ENCODE results near the gene EID2B. TPM values are rescaled to one million over a fixed set of nuclear protein-coding genes. Genes with fewer than 3 reads are reported as not detected.

EID2B gene, protein sequence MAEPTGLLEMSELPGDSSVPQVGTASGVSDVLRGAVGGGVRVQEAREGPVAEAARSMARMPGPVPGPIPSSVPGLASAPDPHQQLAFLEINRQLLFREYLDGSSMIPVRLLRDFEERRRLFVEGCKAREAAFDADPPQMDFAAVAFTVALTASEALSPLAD
- total RNA-seq = 3.1 and 3.9 TPM in 2 replicates

DNA sequence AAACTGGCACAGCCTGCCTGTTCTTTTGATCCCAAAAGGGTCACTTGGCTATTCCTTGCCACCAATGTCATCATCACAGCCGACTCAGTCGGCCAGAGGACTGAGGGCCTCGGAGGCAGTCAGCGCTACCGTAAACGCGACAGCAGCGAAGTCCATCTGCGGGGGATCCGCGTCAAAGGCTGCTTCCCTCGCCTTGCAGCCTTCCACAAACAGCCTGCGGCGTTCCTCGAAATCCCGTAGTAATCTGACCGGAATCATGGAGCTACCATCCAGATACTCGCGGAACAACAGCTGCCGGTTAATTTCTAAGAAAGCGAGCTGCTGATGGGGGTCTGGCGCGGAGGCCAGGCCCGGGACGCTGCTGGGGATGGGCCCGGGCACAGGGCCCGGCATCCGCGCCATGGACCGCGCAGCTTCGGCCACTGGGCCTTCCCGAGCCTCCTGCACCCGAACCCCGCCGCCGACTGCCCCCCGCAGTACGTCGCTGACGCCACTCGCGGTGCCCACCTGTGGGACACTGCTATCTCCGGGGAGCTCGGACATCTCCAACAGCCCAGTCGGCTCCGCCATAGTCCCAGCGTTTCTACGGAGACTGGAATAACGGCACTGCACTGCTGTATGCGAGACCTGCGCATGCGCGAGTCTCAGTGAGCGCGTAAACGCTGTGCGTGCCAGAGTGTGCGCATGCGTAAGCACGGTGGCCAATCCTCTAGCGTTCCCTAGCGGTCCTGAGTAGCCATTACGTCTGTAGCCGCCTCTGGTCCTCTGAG is at the start of gene EID2B:
EID2B (minus strand) TSS at position 620 of the 770 bp plus-strand sequence; CDS start at position 570, 50 bp downstream.

DNA sequence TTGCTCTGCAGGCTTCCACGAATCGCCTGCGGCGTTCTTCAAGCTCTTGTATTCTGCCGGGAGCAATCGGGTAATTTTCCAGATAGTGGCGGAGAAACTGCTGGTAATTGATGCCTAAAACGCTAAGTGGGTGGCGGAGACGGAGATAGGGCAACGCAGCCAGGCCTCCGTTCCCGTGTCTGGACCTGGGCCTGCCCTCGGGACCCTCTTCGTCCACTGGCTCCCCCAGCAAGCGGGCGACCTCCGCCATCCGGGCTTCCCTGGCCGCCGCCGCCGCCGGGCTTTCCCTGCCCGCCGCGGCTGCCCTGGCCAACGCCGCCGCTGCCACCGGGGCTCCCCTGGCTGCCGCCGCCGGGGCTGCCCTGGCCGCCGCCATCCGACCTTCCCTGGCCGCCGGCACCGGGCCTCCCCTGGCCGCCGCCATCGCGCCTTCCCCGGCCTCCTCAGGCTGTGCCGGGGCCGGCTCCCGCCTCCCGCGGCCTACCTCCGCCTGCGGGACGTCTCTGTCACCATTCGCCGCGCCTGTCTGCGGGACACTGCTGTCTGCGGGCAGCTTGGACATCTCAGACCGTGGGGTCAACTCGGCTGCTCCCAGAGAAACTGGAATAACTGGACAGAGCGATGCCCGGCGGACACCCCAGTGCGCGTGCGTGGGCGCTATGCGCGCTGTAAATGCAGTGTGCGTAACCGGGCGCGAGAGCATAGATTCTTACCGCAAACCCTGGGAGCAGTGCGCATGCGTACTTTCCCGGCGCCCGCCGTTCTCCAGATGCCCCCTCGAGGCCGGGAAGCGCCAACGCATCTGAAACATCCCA is 7.1 kb upstream of the EID2B start, which contains the start of gene EID2:
EID2 (minus strand) TSS at position 644 of the 815 bp plus-strand sequence; CDS start at position 562, 82 bp downstream.

DNA sequence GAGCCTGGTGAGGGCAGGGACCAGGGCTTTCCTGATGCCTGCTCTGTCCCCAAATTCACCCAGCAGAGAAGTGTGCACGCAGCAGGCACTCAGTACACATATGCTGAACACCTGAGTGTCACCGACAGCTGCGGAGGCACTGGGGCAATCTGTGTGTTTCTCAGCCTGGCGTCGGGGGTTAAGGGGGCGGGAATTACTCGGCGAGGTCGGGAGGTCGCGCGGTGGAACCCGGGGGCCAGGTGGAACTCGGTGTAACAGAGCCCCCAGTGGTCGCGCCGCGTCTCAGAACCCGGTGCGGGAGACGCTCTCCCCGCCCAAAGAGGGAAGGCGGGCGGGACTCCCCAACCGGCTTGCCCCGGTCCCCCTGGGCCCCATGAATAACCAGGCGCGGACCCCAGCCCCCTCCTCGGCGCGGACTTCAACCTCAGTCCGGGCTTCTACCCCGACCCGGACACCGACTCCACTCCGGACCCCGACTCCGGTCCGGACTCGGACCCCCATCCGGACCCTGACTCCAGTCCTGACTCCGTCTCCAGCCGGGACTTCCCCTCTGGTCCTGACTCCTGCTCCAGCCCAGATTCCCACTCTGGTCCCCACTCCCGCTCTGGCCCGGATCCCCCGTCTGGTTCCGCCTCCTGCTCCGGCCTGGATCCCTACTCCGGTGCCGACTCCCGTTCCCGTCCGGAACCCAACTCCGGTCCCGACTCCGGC is 17.7 kb downstream of the EID2B start, which contains the start of gene SELENOV:
SELENOV (plus strand) TSS at position 300 of the 711 bp plus-strand sequence; CDS start at position 374, 74 bp downstream.

DNA sequence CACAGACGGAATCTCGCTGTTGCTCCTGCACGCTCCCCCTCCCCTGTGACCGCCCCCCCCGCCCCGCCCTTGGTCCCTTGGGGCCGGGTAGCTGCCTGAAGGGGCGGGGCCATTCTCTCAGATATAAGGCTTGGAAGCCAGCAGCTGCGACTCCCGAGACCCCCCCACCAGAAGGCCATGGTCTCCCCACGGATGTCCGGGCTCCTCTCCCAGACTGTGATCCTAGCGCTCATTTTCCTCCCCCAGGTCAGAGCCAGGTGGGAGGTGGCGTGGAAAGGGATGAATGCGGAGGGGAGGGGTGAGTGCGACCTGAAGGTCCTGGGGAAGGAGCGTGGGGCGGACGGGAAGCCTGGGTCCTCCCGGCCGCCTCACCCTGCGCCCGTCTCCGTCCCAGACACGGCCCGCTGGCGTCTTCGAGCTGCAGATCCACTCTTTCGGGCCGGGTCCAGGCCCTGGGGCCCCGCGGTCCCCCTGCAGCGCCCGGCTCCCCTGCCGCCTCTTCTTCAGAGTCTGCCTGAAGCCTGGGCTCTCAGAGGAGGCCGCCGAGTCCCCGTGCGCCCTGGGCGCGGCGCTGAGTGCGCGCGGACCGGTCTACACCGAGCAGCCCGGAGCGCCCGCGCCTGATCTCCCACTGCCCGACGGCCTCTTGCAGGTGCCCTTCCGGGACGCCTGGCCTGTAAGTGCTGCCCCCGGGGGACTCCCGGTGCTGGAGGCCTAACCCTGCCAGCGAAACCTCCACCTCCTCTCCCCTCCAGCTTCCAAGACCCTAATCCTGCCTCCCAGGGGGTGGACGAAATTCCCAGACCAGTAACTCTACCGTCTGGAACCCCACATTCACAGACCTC is 33.6 kb downstream of the EID2B start, which contains the start of gene DLL3:
DLL3 (plus strand) TSS at position 150 of the 845 bp plus-strand sequence; CDS start at position 178, 28 bp downstream.

Other genes starting within 250 kb of the EID2B start
- gene IFNL1, start 236.4 kb downstream of the EID2B start, total RNA-seq = not detected in 2 replicates
- gene LRFN1, start 212.0 kb downstream of the EID2B start, total RNA-seq = 0.25 and 0.47 TPM in 2 replicates
- gene GMFG, start 196.8 kb downstream of the EID2B start, total RNA-seq = 85.3 and 115 TPM in 2 replicates
- gene SAMD4B, start 190.4 kb downstream of the EID2B start, total RNA-seq = 40.3 and 43.9 TPM in 2 replicates
- gene PAF1, start 141.7 kb downstream of the EID2B start, total RNA-seq = 39.4 and 49.1 TPM in 2 replicates
- gene MED29, start 141.5 kb downstream of the EID2B start, total RNA-seq = 19.3 and 25.0 TPM in 2 replicates
- 17.3 and 17.5 TPM in 2 replicates for gene ZFP36, start 126.0 kb downstream of the EID2B start, total RNA-seq
- 8.9 and 16.5 TPM in 2 replicates for gene PLEKHG2, start 120.2 kb downstream of the EID2B start, total RNA-seq
- gene RPS16, start 96.9 kb downstream of the EID2B start, total RNA-seq = 1,349 and 1,363 TPM in 2 replicates
- 72.3 and 79.9 TPM in 2 replicates for gene SUPT5H, start 87.3 kb downstream of the EID2B start, total RNA-seq
- 106 and 118 TPM in 2 replicates for gene TIMM50, start 52.0 kb downstream of the EID2B start, total RNA-seq
- gene DLL3, start 33.9 kb downstream of the EID2B start, total RNA-seq = 0.53 and 1.0 TPM in 2 replicates
- not detected in 2 replicates for gene SELENOV, start 17.7 kb downstream of the EID2B start, total RNA-seq
- gene EID2, start 7.3 kb upstream of the EID2B start, total RNA-seq = 11.6 and 13.0 TPM in 2 replicates
- gene LGALS13, start 69.7 kb upstream of the EID2B start, total RNA-seq = not detected in 2 replicates
- gene LGALS16, start 123.1 kb upstream of the EID2B start, total RNA-seq = not detected in 2 replicates
- gene LGALS14, start 171.6 kb upstream of the EID2B start, total RNA-seq = not detected in 2 replicates
- not detected in 2 replicates for gene CLC, start 205.2 kb upstream of the EID2B start, total RNA-seq
- not detected in 2 replicates for gene LEUTX, start 246.0 kb upstream of the EID2B start, total RNA-seq